IMR-90 (cell line): ENCODE measurements around the gene LRCOL1. TPM values are rescaled to one million over a fixed set of nuclear protein-coding genes. Genes with fewer than 3 reads are reported as not detected.

Source experiments
- ATAC-seq: fragments of 200-7000 bp; cut with Tn5 transposase; 2 replicates; pipeline ENCODE4 v1.9.1; 2020; ENCODE audit warnings: low read depth, mild to moderate bottlenecking, moderate library complexity
- BruUV-seq: library from RNA; stranded (reverse); fragments of 400-500 nt; replicated peaks from 2 replicates; lab custom pipeline; 2021; lab: Mats Ljungman, UMichigan
- CTCF ChIA-PET: fragments of 300-600 bp; formaldehyde crosslinking; extraction: SDS; loops from one replicate; lab custom pipeline; 2021; ENCODE audit warnings: antibody characterized with exemption; lab: Yijun Ruan, JAX
- POLR2A ChIA-PET: fragments of 300-600 bp; sonication (Branson Sonifier 250); formaldehyde crosslinking; loops from one replicate; lab custom pipeline; 2022; ENCODE audit warnings: antibody characterized with exemption; ENCODE audit not compliant: unreplicated experiment; lab: Charles Lee
- DNase-seq: peaks from one replicate; pipeline ENCODE4 v3.0.0; 2013
- H2AFZ ChIP-seq: replicated peaks from 2 replicates; pipeline ENCODE3; 2013; ENCODE audit warnings: low read length, mild to moderate bottlenecking; ENCODE audit not compliant: poor library complexity
- H2AK5ac ChIP-seq: 2 replicates; pipeline ENCODE4 v1.6.1; 2013; ENCODE audit warnings: low read depth, low read length, inconsistent platforms
- H2AK9ac ChIP-seq: replicated peaks from 2 replicates; pipeline ENCODE3; 2013; ENCODE audit warnings: mild to moderate bottlenecking, low read depth, low read length, moderate library complexity; ENCODE audit not compliant: poor library complexity
- H2BK120ac ChIP-seq: 2 replicates; pipeline ENCODE4 v1.6.1; 2013; ENCODE audit warnings: low read depth, low read length, inconsistent platforms
- H2BK15ac ChIP-seq: 3 replicates; pipeline ENCODE4 v1.6.1; 2013; ENCODE audit warnings: low read depth, low read length, inconsistent platforms
- H2BK20ac ChIP-seq: 2 replicates; pipeline ENCODE4 v1.6.1; 2013; ENCODE audit warnings: low read depth, mild to moderate bottlenecking, inconsistent platforms, low read length, moderate library complexity
- H2BK5ac ChIP-seq: 2 replicates; pipeline ENCODE4 v1.6.1; 2013; ENCODE audit warnings: mild to moderate bottlenecking, low read depth, low read length, inconsistent platforms; ENCODE audit not compliant: poor library complexity, severe bottlenecking
- H3K14ac ChIP-seq: replicated peaks from 2 replicates; pipeline ENCODE4 v1.6.1; 2013; ENCODE audit warnings: low read depth, low read length, inconsistent platforms
- H3K18ac ChIP-seq: 2 replicates; pipeline ENCODE4 v1.6.1; 2013; ENCODE audit warnings: low read depth, low read length, control low read depth
- H3K23ac ChIP-seq: 2 replicates; pipeline ENCODE4 v1.6.1; 2013; ENCODE audit warnings: low read depth, low read length, inconsistent platforms
- H3K27ac ChIP-seq: 2 replicates; pipeline ENCODE4 v1.5.1; 2013; ENCODE audit warnings: mild to moderate bottlenecking, control low read depth, low read length; ENCODE audit not compliant: insufficient read depth
- H3K27me3 ChIP-seq: 2 replicates; pipeline ENCODE4 v1.6.1; 2013; ENCODE audit warnings: low read length; ENCODE audit not compliant: control insufficient read depth, insufficient read depth
- H3K36me3 ChIP-seq: 2 replicates; pipeline ENCODE4 v1.6.1; 2013; ENCODE audit warnings: low read length, mixed read lengths; ENCODE audit not compliant: control insufficient read depth, insufficient read depth
- H3K4ac ChIP-seq: 2 replicates; pipeline ENCODE4 v1.6.1; 2013; ENCODE audit warnings: low read depth, low read length, inconsistent platforms
- H3K4me1 ChIP-seq: 2 replicates; pipeline ENCODE4 v1.6.1; 2013; ENCODE audit warnings: low read length, mixed read lengths; ENCODE audit not compliant: control insufficient read depth, insufficient read depth
- H3K4me2 ChIP-seq: 2 replicates; pipeline ENCODE4 v1.6.1; 2013; ENCODE audit warnings: low read depth, mild to moderate bottlenecking, control low read depth, low read length, moderate library complexity
- H3K4me3 ChIP-seq: 2 replicates; pipeline ENCODE4 v1.5.1; 2013; ENCODE audit warnings: low read depth, mild to moderate bottlenecking, control low read depth, low read length, moderate library complexity; ENCODE audit not compliant: insufficient read depth
- H3K56ac ChIP-seq: 2 replicates; pipeline ENCODE4 v1.6.1; 2013; ENCODE audit warnings: low read length, inconsistent platforms; ENCODE audit not compliant: insufficient read depth; ENCODE audit errors: extremely low read depth
- H3K79me1 ChIP-seq, 2 experiments: 2 replicates each; pipeline ENCODE4 v1.6.1; 2013; ENCODE audit warnings: low read length in 2 of 2, inconsistent platforms in 1 of 2, low read depth in 1 of 2
- H3K9ac ChIP-seq: 2 replicates; pipeline ENCODE4 v1.6.1; 2013; ENCODE audit warnings: low read depth, low read length, control low read depth
- H3K9me1 ChIP-seq: 2 replicates; pipeline ENCODE4 v1.6.1; 2013; ENCODE audit warnings: low read length, inconsistent platforms; ENCODE audit not compliant: insufficient read depth
- H3K9me3 ChIP-seq: 2 replicates; pipeline ENCODE4 v1.6.1; 2013; ENCODE audit warnings: low read length; ENCODE audit not compliant: control insufficient read depth, insufficient read depth
- H4K20me1 ChIP-seq: 2 replicates; pipeline ENCODE4 v1.6.1; 2013; ENCODE audit warnings: low read length, inconsistent platforms; ENCODE audit not compliant: insufficient read depth
- H4K5ac ChIP-seq: 2 replicates; pipeline ENCODE4 v1.6.1; 2013; ENCODE audit warnings: mild to moderate bottlenecking, low read depth, low read length, control low read depth
- H4K8ac ChIP-seq, 2 experiments: 2 replicates each; pipeline ENCODE4 v1.6.1; 2013; ENCODE audit warnings: low read depth in 2 of 2, low read length in 2 of 2, control low read depth in 1 of 2, inconsistent platforms in 1 of 2
- H4K91ac ChIP-seq: 2 replicates; pipeline ENCODE4 v1.6.1; 2013; ENCODE audit warnings: low read depth, low read length, inconsistent platforms; ENCODE audit not compliant: insufficient read depth
- BHLHE40 ChIP-seq: fragments of 150-350 bp; IDR thresholded peaks from 2 replicates; pipeline ENCODE4 v1.6.1; 2016; ENCODE audit warnings: mild to moderate bottlenecking, low read depth, low read length
- CEBPB ChIP-seq: IDR thresholded peaks from 2 replicates; pipeline ENCODE4 v1.6.1; 2012; ENCODE audit warnings: low read depth, low read length, improper control_type of control experiment
- CHD1 ChIP-seq: IDR thresholded peaks from 2 replicates; pipeline ENCODE4 v1.6.1; 2012; ENCODE audit warnings: low read depth, low read length, improper control_type of control experiment
- CTCF ChIP-seq: conservative IDR thresholded peaks from 2 replicates; pipeline ENCODE4 v1.5.1; 2012; ENCODE audit warnings: mild to moderate bottlenecking, low read depth, low read length, improper control_type of control experiment
- ELK1 ChIP-seq: fragments of 150-350 bp; IDR thresholded peaks from 2 replicates; pipeline ENCODE4 v1.6.1; 2016; ENCODE audit warnings: low read depth, mild to moderate bottlenecking, low read length, moderate library complexity, borderline replicate concordance
- FOS ChIP-seq: fragments of 150-350 bp; IDR thresholded peaks from 2 replicates; pipeline ENCODE4 v1.6.1; 2016; ENCODE audit warnings: low read depth, low read length
- MAFK ChIP-seq: IDR thresholded peaks from 2 replicates; pipeline ENCODE4 v1.6.1; 2012; ENCODE audit warnings: low read depth, low read length, improper control_type of control experiment
- MAZ ChIP-seq: IDR thresholded peaks from 2 replicates; pipeline ENCODE4 v1.6.1; 2012; ENCODE audit warnings: low read depth, mild to moderate bottlenecking, low read length, improper control_type of control experiment, moderate library complexity, borderline replicate concordance
- MXI1 ChIP-seq: IDR thresholded peaks from 2 replicates; pipeline ENCODE4 v1.6.1; 2012; ENCODE audit warnings: low read depth, mild to moderate bottlenecking, low read length, moderate library complexity, borderline replicate concordance
- NFE2L2 ChIP-seq: fragments of 150-350 bp; IDR thresholded peaks from 2 replicates; pipeline ENCODE4 v1.6.1; 2016; ENCODE audit warnings: low read depth, mild to moderate bottlenecking, low read length
- POLR2A ChIP-seq: IDR thresholded peaks from 2 replicates; pipeline ENCODE4 v1.6.1; 2012; ENCODE audit warnings: mild to moderate bottlenecking, low read depth, low read length
- RAD21 ChIP-seq: IDR thresholded peaks from 2 replicates; pipeline ENCODE4 v1.6.1; 2012; ENCODE audit warnings: low read length, improper control_type of control experiment
- RCOR1 ChIP-seq: IDR thresholded peaks from 2 replicates; pipeline ENCODE4 v1.6.1; 2012; ENCODE audit warnings: mild to moderate bottlenecking, low read length, improper control_type of control experiment; ENCODE audit not compliant: insufficient replicate concordance
- RFX5 ChIP-seq: IDR thresholded peaks from 2 replicates; pipeline ENCODE4 v1.8.0; 2012; ENCODE audit warnings: low read depth, mild to moderate bottlenecking, low read length, moderate library complexity
- SMC3 ChIP-seq: fragments of 150-350 bp; IDR thresholded peaks from 2 replicates; pipeline ENCODE4 v1.6.1; 2016; ENCODE audit warnings: low read depth, mild to moderate bottlenecking, antibody characterized with exemption, low read length, moderate library complexity
- USF2 ChIP-seq: fragments of 150-350 bp; IDR thresholded peaks from 2 replicates; pipeline ENCODE4 v1.6.1; 2017; ENCODE audit warnings: mild to moderate bottlenecking, antibody characterized with exemption, low read length, low read depth
- WGBS, 2 experiments: methylation state at CpG; one replicate each; pipeline versions ENCODE4 v1.1.5 to v1.1.7; 2013; ENCODE audit warnings: missing lambda C conversion rate in 2 of 2; ENCODE audit not compliant: insufficient read length in 1 of 2; ENCODE audit errors: extremely low coverage in 2 of 2; 5-methylcytosine and 5-hydroxymethylcytosine counted together
- dilution Hi-C: fragments of 300-500 bp; cut with HindIII; formaldehyde crosslinking; loops from one replicate; pipeline ENCODE4 v1.14.3; 2018; ENCODE audit warnings: low sequenced_read_pairs; ENCODE audit not compliant: unreplicated experiment
- in situ Hi-C: fragments of 300-500 bp; cut with MboI; formaldehyde crosslinking; loops from 3 replicates; pipeline ENCODE4 v1.14.3; 2019; ENCODE audit warnings: low sequenced_read_pairs, inconsistent platforms, mixed read lengths
- intact Hi-C: fragments of 100-400 bp; cut with micrococcal nuclease; formaldehyde crosslinking; loops from 2 replicates; pipeline ENCODE4 v1.10.0; 2022
- polyA plus RNA-seq, 3 experiments: library from polyadenylated mRNA; depleted of rRNA; stranded (reverse); fragments of >200 nt; gene quantifications; 2 replicates each; pipeline ENCODE4 v1.2.3, GENCODE V29; 2012; ENCODE audit warnings: low replicate concordance in 1 of 3
- total RNA-seq: library from RNA; depleted of rRNA; stranded (reverse); fragments of >200 nt; gene quantifications from 2 replicates; pipeline ENCODE4 v1.2.3, GENCODE V29; 2012

LRCOL1 gene
- total and polyA plus RNA-seq, 2 of the 4 experiments (the other 2 are of a cell fraction), result 1.0 TPM; not detected in 1

DNA sequence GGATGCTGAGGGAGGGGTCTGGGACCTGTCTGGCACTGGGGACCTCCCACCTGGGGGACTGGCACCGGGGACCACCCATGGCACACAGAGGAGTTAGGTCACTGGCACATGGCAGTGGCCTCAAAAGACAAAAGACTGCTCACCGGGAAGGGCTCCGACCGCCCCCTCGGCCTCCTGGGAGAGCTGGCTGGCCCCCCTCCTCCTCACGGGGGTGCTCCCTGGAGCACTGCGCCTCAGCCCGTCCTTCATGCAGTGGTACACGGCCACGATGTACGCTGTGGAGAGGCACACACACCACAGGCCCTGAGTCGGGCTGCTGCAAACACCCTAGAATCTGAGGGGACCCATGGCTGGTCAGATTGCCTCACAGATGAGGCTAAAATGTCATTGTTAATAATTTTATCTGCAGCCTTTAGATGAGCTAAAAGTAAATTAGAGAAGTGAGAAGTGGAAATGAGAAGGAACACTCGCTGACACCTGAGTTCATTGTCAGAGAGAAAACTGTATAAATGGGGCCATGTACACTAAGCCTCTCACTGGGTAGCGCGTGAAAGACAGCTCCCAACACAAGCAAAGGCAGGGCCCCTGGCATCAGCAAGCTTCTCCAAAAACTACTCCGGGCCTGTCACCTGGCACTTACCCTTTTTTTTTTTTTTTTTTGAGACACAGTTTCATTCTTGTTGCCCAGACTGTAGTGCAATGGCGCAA is 22.3 kb upstream of the LRCOL1 start:
- no peaks in the 10 kb centered on the region for H3K9me1 ChIP-seq
- H3K27ac ChIP-seq, result no peak overlapping the region
- H2AFZ ChIP-seq, result no peak overlapping the region
- no peaks in the 10 kb centered on the region for H3K9me3 ChIP-seq
- no peak overlapping the region for H2BK120ac ChIP-seq
- intact Hi-C loops, result no loop called here
- H2BK20ac ChIP-seq, result no peak overlapping the region
- no peak overlapping the region for H3K9ac ChIP-seq
- no TSS peak for BruUV-seq
- WGBS, 2 experiments, result 80% methylated on average over 8 of the region's 17 CpGs; no CpG with 5 or more reads in 1 of the 2 experiments
- no peaks in the 10 kb centered on the region for H3K4me1 ChIP-seq
- no peak overlapping the region for H3K4me2 ChIP-seq
- no peak overlapping the region for H3K18ac ChIP-seq
- no peak overlapping the region for H4K8ac ChIP-seq
- no peak overlapping the region for H3K4me3 ChIP-seq
- H2AK9ac ChIP-seq, result no peak overlapping the region
- in situ Hi-C loops, result no loop called here
- no peak for ATAC-seq
- DNase-seq, result no peak
- no peak overlapping the region for H4K5ac ChIP-seq
- no peaks in the 10 kb centered on the region for H3K79me1 ChIP-seq
- no peak overlapping the region for H3K23ac ChIP-seq
- H3K56ac ChIP-seq, result no peak overlapping the region
- ChIA-PET POLR2A (no interaction called here), CTCF (no interaction called here)
- no peak overlapping the region for H3K14ac ChIP-seq
- H2BK15ac ChIP-seq, result no peak overlapping the region
- H4K91ac ChIP-seq, result no peak overlapping the region
- TF ChIP-seq USF2, result no peak
- no peak for TF ChIP-seq MAZ
- no peak for TF ChIP-seq POLR2A
- TF ChIP-seq MAFK, result no peak
- no peak for TF ChIP-seq FOS
- no peak for TF ChIP-seq SMC3
- TF ChIP-seq CTCF, result no peak
- TF ChIP-seq RCOR1, result no peak
- no peak for TF ChIP-seq BHLHE40
- no peak for TF ChIP-seq CEBPB
- no peak for TF ChIP-seq MXI1
- no peak for TF ChIP-seq RAD21
- no peak for TF ChIP-seq NFE2L2
- no peak for TF ChIP-seq RFX5
- TF ChIP-seq ELK1, result no peak
- no peak for TF ChIP-seq CHD1
- H3K27me3 ChIP-seq, result no peaks in the 10 kb centered on the region
- H4K20me1 ChIP-seq, result no peaks in the 10 kb centered on the region; the same call in 1 of the 2 replicates
- peaks cover 36% of the 10 kb centered on the region for H3K36me3 ChIP-seq
- no peak overlapping the region for H3K4ac ChIP-seq
- H2BK5ac ChIP-seq, result no peak overlapping the region
- H2AK5ac ChIP-seq, result no peak overlapping the region
- dilution Hi-C loops, result no loop called here
